Kidney (tissue), 22 donors: Measurements from ENCODE around the gene ZGRF1. TPM values are rescaled to one million over a fixed set of nuclear protein-coding genes. Genes with fewer than 3 reads are reported as not detected.

Experiments used
- DNase-seq, 5 donors: peaks; one replicate each; pipeline ENCODE4 v3.0.0-alpha.2; 2013 to 2020
- FAIRE-seq: peaks from 2 replicates; lab custom pipeline; 2012; peaks lifted over from hg19 to GRCh38; lab: Jason Lieb, UNC
- H3K27ac ChIP-seq, 2 donors: one replicate each; pipeline ENCODE4 v1.7.0; 2013; ENCODE audit warnings: low read depth in 2 of 2, low read length in 2 of 2, inconsistent platforms in 1 of 2
- H3K27me3 ChIP-seq: one replicate; pipeline ENCODE4 v1.7.1; 2013; ENCODE audit warnings: low read length, inconsistent platforms; ENCODE audit not compliant: control insufficient read depth, insufficient read depth
- H3K36me3 ChIP-seq, 3 donors: one replicate each; pipeline versions ENCODE4 v1.7.0 to v1.7.1; 2013; ENCODE audit warnings: low read length in 3 of 3, control low read depth in 1 of 3, inconsistent platforms in 1 of 3; ENCODE audit not compliant: insufficient read depth in 3 of 3, control insufficient read depth in 2 of 3
- H3K4me1 ChIP-seq, 3 donors: one replicate each; pipeline versions ENCODE4 v1.7.0 to v1.7.1; 2013; ENCODE audit warnings: low read length in 3 of 3, inconsistent platforms in 1 of 3, low read depth in 1 of 3; ENCODE audit not compliant: control insufficient read depth in 2 of 3, insufficient read depth in 2 of 3
- H3K4me3 ChIP-seq, 3 donors: one replicate each; pipeline versions ENCODE4 v1.7.0 to v1.8.1; 2013; ENCODE audit warnings: low read length in 3 of 3, control low read depth in 1 of 3, inconsistent platforms in 1 of 3
- H3K9ac ChIP-seq, 3 donors: one replicate each; pipeline versions ENCODE4 v1.7.0 to v1.7.1; 2013; ENCODE audit warnings: low read length in 3 of 3, control low read depth in 1 of 3, inconsistent platforms in 1 of 3
- H3K9me3 ChIP-seq, 3 donors: one replicate each; pipeline versions ENCODE4 v1.7.0 to v1.7.1; 2013; ENCODE audit warnings: low read length in 3 of 3, control low read depth in 1 of 3, inconsistent platforms in 1 of 3; ENCODE audit not compliant: control insufficient read depth in 2 of 3, insufficient read depth in 1 of 3
- intact Hi-C: fragments of 100-400 bp; cut with DNase I; formaldehyde crosslinking; loops from one replicate; pipeline ENCODE4 v1.11.1; 2022
- long read RNA-seq, 10 donors: library from polyadenylated mRNA in 1 of 10; unstranded in 1 of 10; transcript quantifications; one replicate each; pipeline ENCODE4 v2.0.0 and lab custom pipeline, GENCODE V29; 2021 to 2026
- polyA plus RNA-seq: library from polyadenylated mRNA; stranded (reverse); fragments of 350-450 nt; fragmentation: Illumina TruSeq; extraction: RNeasy Lipid Tissue Mini Kit (QIAGEN cat#74804); gene quantifications from one replicate; pipeline ENCODE4 v1.2.3, GENCODE V29; 2014; ENCODE audit warnings: low read depth, low replicate concordance; ENCODE audit not compliant: insufficient read depth
- total RNA-seq: library from RNA; stranded (reverse); fragmentation: NEBNext Ultra II Directional; extraction: Animal tissue kit (Norgen Biotek cat#: 25700); gene quantifications from one replicate; pipeline ENCODE4 v1.2.1, GENCODE V29; 2021
- TF ChIP-seq, protein P1 (sequence below): IDR thresholded peaks from 3 replicates; pipeline ENCODE4 v1.5.1; 2012; ENCODE audit warnings: mild to moderate bottlenecking, moderate library complexity, borderline replicate concordance; ENCODE audit not compliant: insufficient read depth; ENCODE audit errors: extremely low read depth
- donor health status: control.
- donor health status: control.
- donor health status: control.
- donor health status: control.
- donor health status: control.
- donor health status: DM: yes; HTN: yes; CAD: no.
- donor health status: Normal renal cell carcinoma (clear cell type).

ZGRF1 gene
- 3.6 TPM for total RNA-seq
- polyA plus RNA-seq = 0.73 TPM
- long read RNA-seq, donor 1, partial matches to known transcripts = 0 of 1 reads
- long read RNA-seq, donor 1, other reads (novel, unspliced or antisense) = 0 of 1 reads
- long read RNA-seq, donor 2, partial matches to known transcripts = 180 of 181 reads
- long read RNA-seq, donor 2, other reads (novel, unspliced or antisense) = 0 of 181 reads
- long read RNA-seq, donor 3 = 0 reads
- long read RNA-seq, donor 4, partial matches to known transcripts = 303 of 316 reads
- long read RNA-seq, donor 4, other reads (novel, unspliced or antisense) = 12 of 316 reads
- long read RNA-seq, donor 5 = 0 reads
- long read RNA-seq, donor 6, partial matches to known transcripts = 0 of 1 reads
- long read RNA-seq, donor 6, other reads (novel, unspliced or antisense) = 0 of 1 reads
- long read RNA-seq, donor 7, partial matches to known transcripts = 0 of 1 reads
- long read RNA-seq, donor 7, other reads (novel, unspliced or antisense) = 1 of 1 reads
- long read RNA-seq, donor 8, partial matches to known transcripts = 306 of 337 reads
- long read RNA-seq, donor 8, other reads (novel, unspliced or antisense) = 31 of 337 reads
- long read RNA-seq, donor 9 = 0 reads
- long read RNA-seq, donor 10, partial matches to known transcripts = 246 of 265 reads
- long read RNA-seq, donor 10, other reads (novel, unspliced or antisense) = 19 of 265 reads

DNA sequence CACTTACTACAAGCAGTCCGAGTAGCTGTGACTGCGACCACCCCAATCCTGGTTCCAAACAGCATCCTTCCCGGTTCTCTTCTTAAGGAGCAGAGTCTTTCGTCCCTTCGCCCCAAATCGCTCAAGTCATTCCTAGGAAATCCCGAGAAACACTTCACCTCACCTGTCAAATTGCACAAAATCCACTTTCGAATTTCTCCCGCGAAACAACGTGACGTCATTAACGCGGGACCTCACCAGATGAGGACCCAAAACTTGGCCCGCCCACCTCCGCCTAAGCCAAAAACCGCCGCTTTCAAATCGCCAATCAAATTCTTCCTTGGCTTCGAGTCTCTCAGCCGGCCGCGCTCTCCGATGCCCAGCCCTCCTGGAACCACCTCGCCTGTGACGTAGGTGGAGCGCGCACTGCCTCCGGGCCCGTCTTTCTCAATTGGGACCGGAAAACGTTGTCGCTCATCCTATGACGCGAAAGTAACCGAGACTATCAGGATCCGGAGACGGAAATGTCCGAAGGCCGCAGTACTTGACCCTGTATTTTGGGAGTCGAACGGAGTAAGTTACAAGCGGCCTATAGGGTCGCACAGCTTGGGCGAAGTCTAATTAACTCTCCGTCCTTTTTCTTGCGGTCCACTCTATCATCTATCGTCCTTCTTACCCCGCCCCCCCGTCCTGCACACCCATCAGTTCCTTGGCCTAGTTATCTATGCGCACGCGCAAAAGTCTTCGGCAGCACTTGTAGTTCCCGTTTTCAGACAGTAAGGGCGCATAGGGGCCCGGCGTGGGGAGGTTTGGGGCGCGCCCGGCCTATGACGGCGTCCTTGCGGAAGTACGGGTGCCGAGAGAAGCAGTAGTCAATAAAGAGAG, at the start of gene ZGRF1, which contains the start of gene LARP7:
TSS of gene ZGRF1 (minus strand) at position 222 of the 864 bp plus-strand sequence. CDS start 3,733 bp downstream, outside the sequence.
TSS of gene LARP7 (plus strand) at position 456 of the 864 bp plus-strand sequence. CDS start 7,527 bp downstream, outside the sequence.
- peaks cover 0 to 11% (median 9%) of the 10 kb centered on the region in 3 donors for H3K4me1 ChIP-seq
- H3K9me3 ChIP-seq = no peaks in the 10 kb centered on the region
- FAIRE-seq = peak; percentile 98
- intact Hi-C loops = loop anchor here (10.0 kb wide), 1 partner anchor 128 kb away; no protein-coding TSS in a partner anchor
- H3K9ac ChIP-seq = peak within 1 kb of the TSS; percentile 90 to 99 (median 94)
- H3K27me3 ChIP-seq = no peaks in the 10 kb centered on the region
- peak; percentile 99 to 100 (median 99) for DNase-seq
- peak within 1 kb of the TSS; percentile 98 to 99 (median 99) for H3K4me3 ChIP-seq
- H3K36me3 ChIP-seq = no peaks in the 10 kb centered on the region
- peak within 1 kb of the TSS; percentile 96 to 97 for H3K27ac ChIP-seq
- TF ChIP-seq, protein P1, sequence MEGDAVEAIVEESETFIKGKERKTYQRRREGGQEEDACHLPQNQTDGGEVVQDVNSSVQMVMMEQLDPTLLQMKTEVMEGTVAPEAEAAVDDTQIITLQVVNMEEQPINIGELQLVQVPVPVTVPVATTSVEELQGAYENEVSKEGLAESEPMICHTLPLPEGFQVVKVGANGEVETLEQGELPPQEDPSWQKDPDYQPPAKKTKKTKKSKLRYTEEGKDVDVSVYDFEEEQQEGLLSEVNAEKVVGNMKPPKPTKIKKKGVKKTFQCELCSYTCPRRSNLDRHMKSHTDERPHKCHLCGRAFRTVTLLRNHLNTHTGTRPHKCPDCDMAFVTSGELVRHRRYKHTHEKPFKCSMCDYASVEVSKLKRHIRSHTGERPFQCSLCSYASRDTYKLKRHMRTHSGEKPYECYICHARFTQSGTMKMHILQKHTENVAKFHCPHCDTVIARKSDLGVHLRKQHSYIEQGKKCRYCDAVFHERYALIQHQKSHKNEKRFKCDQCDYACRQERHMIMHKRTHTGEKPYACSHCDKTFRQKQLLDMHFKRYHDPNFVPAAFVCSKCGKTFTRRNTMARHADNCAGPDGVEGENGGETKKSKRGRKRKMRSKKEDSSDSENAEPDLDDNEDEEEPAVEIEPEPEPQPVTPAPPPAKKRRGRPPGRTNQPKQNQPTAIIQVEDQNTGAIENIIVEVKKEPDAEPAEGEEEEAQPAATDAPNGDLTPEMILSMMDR = peak; percentile 58

DNA sequence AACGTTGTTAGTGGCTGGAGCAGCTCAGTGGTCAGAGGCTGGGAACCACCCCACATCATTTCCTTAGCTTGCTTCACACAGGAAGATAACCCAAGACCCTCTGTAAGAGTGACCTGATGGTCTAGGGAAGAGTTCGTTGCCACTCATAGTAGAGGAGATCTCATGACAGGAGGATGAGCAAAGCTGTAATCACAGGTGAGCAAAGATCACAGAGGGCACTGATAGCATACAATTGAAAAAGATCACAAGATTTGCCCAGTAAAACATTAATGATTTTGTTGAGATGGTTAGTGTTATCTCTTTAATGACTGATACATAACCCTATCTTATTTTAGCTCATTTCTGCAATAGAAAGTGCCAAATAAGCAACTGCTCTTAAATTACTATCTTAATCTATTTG, 44.3 kb upstream of the ZGRF1 start:
- Histone ChIP-seq H3K27me3 (no peaks in the 10 kb centered on the region), H3K27ac (no peak overlapping the region), H3K9me3 (no peaks in the 10 kb centered on the region), H3K9ac (no peak overlapping the region), H3K4me3 (no peak overlapping the region), H3K36me3 (no peaks in the 10 kb centered on the region), H3K4me1 (no peaks in the 10 kb centered on the region)
- TF ChIP-seq, protein P1 = no peak
- DNase-seq (no peak), FAIRE-seq (no peak)
- intact Hi-C loops = no loop called here

- Histone ChIP-seq H3K4me3 (no peak overlapping the region), H3K27me3 (no peaks in the 10 kb centered on the region), H3K9me3 (no peaks in the 10 kb centered on the region), H3K27ac (no peak overlapping the region), H3K9ac (no peak overlapping the region), H3K4me1 (no peaks in the 10 kb centered on the region), H3K36me3 (no peaks in the 10 kb centered on the region)
- TF ChIP-seq, protein P1 = no peak
- DNase-seq (no peak), FAIRE-seq (no peak)
- intact Hi-C loops = no loop called here
These were observed 40.9 kb upstream of the ZGRF1 start for GRCh38 chr4:112677519-112678091.
